HG02623 (cell line): ENCODE measurements around the gene ARPP19.
"Not testable (repeated sequence)": the region's sequence is repeated elsewhere in the genome, so short reads cannot be mapped to it uniquely, and the experiment has no call there.

Experiments
- ATAC-seq: cut with Tn5 transposase; IDR thresholded peaks from one replicate; pipeline ENCODE4 v1.9.1; 2021; ENCODE audit warnings: moderate library complexity; ENCODE audit not compliant: unreplicated experiment

The ARPP19 gene

GRCh38 chr15:52551762-52552161, 17.1 kb downstream of the ARPP19 start:
- no peak for ATAC-seq

- not testable (repeated sequence) for ATAC-seq
These were observed 17.6 kb downstream of the ARPP19 start for GRCh38 chr15:52551186-52551585.

- no peak for ATAC-seq
These were observed 22.6 kb downstream of the ARPP19 start for GRCh38 chr15:52546031-52546751.

- ATAC-seq: no peak
These were observed 28.3 kb downstream of the ARPP19 start for GRCh38 chr15:52540374-52541012.

GRCh38 chr15:52537459-52537858, 31.4 kb downstream of the ARPP19 start:
- no peak for ATAC-seq

- no peak for ATAC-seq
These were observed 36.4 kb downstream of the ARPP19 start for GRCh38 chr15:52532427-52532826.

- no peak for ATAC-seq
These were observed 38.9 kb downstream of the ARPP19 start for GRCh38 chr15:52529940-52530339.

GRCh38 chr15:52529341-52529924, 39.4 kb downstream of the ARPP19 start:
- ATAC-seq: no peak

- ATAC-seq: peak; percentile 78
These were observed 40.1 kb downstream of the ARPP19 start, which contains the start of gene MYO5A for GRCh38 chr15:52528564-52529340. MYO5A (minus strand) TSS chr15:52528880; CDS start chr15:52528806, 74 bp downstream.

- ATAC-seq: no peak
These were observed 40.8 kb downstream of the ARPP19 start for GRCh38 chr15:52527911-52528563.

GRCh38 chr15:52527196-52527910, 41.5 kb downstream of the ARPP19 start:
- ATAC-seq: no peak

- no peak for ATAC-seq
These were observed 44.4 kb downstream of the ARPP19 start for GRCh38 chr15:52524223-52525136.

GRCh38 chr15:52523647-52524046, 45.2 kb downstream of the ARPP19 start:
- ATAC-seq: no peak

GRCh38 chr15:52523192-52523591, 45.6 kb downstream of the ARPP19 start:
- ATAC-seq: no peak

GRCh38 chr15:52521682-52522081, 47.1 kb downstream of the ARPP19 start:
- no peak for ATAC-seq

- ATAC-seq: no peak
These were observed 48.4 kb downstream of the ARPP19 start for GRCh38 chr15:52520421-52520820.

GRCh38 chr15:52518487-52519371, 50.1 kb downstream of the ARPP19 start:
- ATAC-seq: no peak

GRCh38 chr15:52517014-52517413, 51.8 kb downstream of the ARPP19 start:
- no peak for ATAC-seq
